ENCODE measurements around the gene AJAP1. TPM values are rescaled to one million over a fixed set of nuclear protein-coding genes. Genes with fewer than 3 reads are reported as not detected.

The AJAP1 gene
- total and polyA plus RNA-seq, 2 donors = 0.98 to 1.2 TPM

DNA sequence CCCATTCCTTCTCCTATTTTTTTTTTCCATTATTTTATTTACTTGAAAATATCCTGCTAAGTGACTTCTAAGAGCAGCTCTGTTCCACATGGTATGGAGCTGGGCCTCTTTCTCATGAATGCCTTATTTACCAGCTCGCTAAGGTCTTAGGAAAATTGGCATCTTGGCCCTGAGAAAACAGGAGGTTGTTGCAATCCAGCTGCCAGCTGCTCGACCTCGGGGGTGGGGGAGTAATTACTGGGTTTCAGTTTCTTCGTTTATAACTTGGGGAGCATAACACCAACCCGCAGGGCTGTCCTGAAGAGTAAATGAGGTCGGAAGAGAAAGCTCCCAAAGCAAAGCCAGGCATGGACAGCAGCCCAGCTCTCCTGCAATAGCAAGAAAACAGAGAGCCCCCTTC lies 176.3 kb downstream of the AJAP1 start:
- no peak for DNase-seq (ENCODE audit: extremely low spot score)
- H3K36me3 ChIP-seq (ENCODE audit: insufficient read depth) = no peaks in the 10 kb centered on the region
- WGBS = 27% methylated on average over 6 of the region's 6 CpGs

GRCh38 chr1:4836574-4836973 lies 182.2 kb downstream of the AJAP1 start:
- DNase-seq (ENCODE audit: extremely low spot score) = no peak
- Histone ChIP-seq H3K4me1 (ENCODE audit: insufficient read depth) (no peaks in the 10 kb centered on the region), H3K27ac (ENCODE audit: low read depth) (no peak overlapping the region), H3K4me3 (ENCODE audit: low read depth, low read length) (no peak overlapping the region), H3K36me3 (ENCODE audit: insufficient read depth) (no peaks in the 10 kb centered on the region)
- 43% methylated on average over 2 of the region's 2 CpGs for WGBS

More for the DNA sequence above, 176.3 kb downstream of the AJAP1 start:
- H3K27ac ChIP-seq (ENCODE audit: low read depth) = no peak overlapping the region
- no peaks in the 10 kb centered on the region for H3K4me1 ChIP-seq (ENCODE audit: insufficient read depth)
- no peak overlapping the region for H3K4me3 ChIP-seq (ENCODE audit: low read depth, low read length)

DNA sequence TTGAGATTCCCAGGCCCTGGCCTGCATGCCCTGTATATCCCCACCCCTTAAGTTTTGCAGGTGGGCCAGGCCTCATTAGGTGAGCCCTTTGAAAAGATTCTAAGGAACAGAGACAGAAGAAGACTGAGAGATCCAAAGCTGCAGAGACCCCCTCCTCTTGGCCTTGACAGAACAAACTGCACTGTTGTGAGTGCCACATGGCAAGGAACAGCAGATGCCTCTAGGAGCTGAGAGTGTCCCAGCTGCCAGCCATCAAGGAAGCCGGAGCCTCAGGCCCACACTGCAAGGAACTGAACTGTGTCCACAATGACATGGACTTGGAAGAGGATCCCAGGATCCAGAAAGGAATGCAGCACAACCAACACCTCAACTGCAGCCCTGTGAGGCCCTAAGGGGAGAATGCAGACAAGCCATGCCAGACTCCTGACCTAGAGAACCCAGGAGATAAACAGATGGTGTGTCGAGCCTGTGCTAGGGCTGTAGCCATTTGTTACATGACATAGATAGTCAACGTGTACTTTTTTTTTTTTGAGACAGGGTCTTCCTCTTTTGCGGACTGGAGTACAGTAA lies 182.7 kb downstream of the AJAP1 start:
- Histone ChIP-seq H3K4me3 (ENCODE audit: low read depth, low read length) (no peak overlapping the region), H3K36me3 (ENCODE audit: insufficient read depth) (no peaks in the 10 kb centered on the region), H3K4me1 (ENCODE audit: insufficient read depth) (no peaks in the 10 kb centered on the region), H3K27ac (ENCODE audit: low read depth) (no peak overlapping the region)
- no peak for DNase-seq (ENCODE audit: extremely low spot score)
- WGBS = 38% methylated on average over 4 of the region's 4 CpGs

- Histone ChIP-seq H3K4me1 (ENCODE audit: insufficient read depth) (no peaks in the 10 kb centered on the region), H3K27ac (ENCODE audit: low read depth) (no peak overlapping the region), H3K36me3 (ENCODE audit: insufficient read depth) (no peaks in the 10 kb centered on the region), H3K4me3 (ENCODE audit: low read depth, low read length) (no peak overlapping the region)
- peak; percentile 36 for DNase-seq (ENCODE audit: extremely low spot score)
- WGBS = 48% methylated on average over 8 of the region's 8 CpGs
These were observed 183.3 kb downstream of the AJAP1 start for GRCh38 chr1:4837752-4838151.

GRCh38 chr1:4838231-4838630 lies 183.8 kb downstream of the AJAP1 start:
- no peak for DNase-seq (ENCODE audit: extremely low spot score)
- Histone ChIP-seq H3K27ac (ENCODE audit: low read depth) (no peak overlapping the region), H3K4me3 (ENCODE audit: low read depth, low read length) (no peak overlapping the region), H3K4me1 (ENCODE audit: insufficient read depth) (no peaks in the 10 kb centered on the region), H3K36me3 (ENCODE audit: insufficient read depth) (no peaks in the 10 kb centered on the region)
- WGBS = 96% methylated on average over 1 of the region's 1 CpG

Measured in urinary bladder (tissue), 4 donors.